Fibroblast of skin of scalp (primary cell): ENCODE data around the gene CALR3. TPM values are rescaled to one million over a fixed set of nuclear protein-coding genes. Genes with fewer than 3 reads are reported as not detected.
"Not testable (repeated sequence)": the region's sequence is repeated elsewhere in the genome, so short reads cannot be mapped to it uniquely, and the experiment has no call there.

Source experiments
- DNase-seq: peaks from one replicate; pipeline ENCODE4 v3.0.0-alpha.2; 2013
- polyA plus RNA-seq, 2 experiments: library from polyadenylated mRNA; unstranded; fragments of 120-200 nt; gene quantifications; one replicate each; pipeline ENCODE4 v1.2.1, GENCODE V29; 2013; ENCODE audit not compliant: insufficient read length in 2 of 2

The CALR3 gene, protein sequence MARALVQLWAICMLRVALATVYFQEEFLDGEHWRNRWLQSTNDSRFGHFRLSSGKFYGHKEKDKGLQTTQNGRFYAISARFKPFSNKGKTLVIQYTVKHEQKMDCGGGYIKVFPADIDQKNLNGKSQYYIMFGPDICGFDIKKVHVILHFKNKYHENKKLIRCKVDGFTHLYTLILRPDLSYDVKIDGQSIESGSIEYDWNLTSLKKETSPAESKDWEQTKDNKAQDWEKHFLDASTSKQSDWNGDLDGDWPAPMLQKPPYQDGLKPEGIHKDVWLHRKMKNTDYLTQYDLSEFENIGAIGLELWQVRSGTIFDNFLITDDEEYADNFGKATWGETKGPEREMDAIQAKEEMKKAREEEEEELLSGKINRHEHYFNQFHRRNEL
- polyA plus RNA-seq (2013, experiment 1 of 2; ENCODE audit: insufficient read length): not detected
- not detected for polyA plus RNA-seq (2013, experiment 2 of 2; ENCODE audit: insufficient read length)

DNA sequence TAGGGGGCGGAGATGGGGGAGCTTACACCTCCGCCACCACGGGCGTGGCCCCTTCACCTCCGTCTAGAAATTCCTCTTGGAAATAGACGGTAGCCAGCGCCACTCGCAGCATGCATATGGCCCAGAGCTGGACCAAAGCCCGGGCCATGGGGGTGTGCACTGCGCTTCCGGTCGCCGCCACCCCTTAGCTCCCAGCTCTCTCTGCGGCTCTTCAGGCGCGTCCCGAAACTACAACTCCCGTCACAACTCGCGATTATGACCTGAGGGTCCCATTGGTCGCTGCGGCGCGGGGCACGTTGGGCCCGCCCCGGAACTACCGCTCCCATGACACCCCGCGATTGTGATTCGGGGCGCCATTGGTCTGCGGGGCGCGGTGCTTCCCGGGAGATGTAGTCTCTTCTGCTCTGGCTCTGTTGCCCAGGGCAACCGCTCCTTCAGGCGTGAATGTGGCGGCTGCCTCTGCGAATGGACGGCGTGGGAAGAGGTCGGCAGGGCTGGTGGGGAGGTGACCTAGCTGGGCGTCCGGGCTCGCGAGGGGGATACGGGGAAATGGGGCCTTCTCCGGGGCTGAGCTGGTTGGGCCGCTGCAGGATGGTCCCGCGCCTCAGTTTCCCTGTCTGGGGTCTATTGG, at the start of gene CALR3, which contains the start of gene C19orf44:
CALR3 (minus strand) TSS at position 186 of the 631 bp plus-strand sequence; CDS start at position 148, 38 bp downstream.
C19orf44 (plus strand) TSS at position 413 of the 631 bp plus-strand sequence. CDS start 4,399 bp downstream, outside the sequence.
- peak; percentile 99 for DNase-seq

DNA sequence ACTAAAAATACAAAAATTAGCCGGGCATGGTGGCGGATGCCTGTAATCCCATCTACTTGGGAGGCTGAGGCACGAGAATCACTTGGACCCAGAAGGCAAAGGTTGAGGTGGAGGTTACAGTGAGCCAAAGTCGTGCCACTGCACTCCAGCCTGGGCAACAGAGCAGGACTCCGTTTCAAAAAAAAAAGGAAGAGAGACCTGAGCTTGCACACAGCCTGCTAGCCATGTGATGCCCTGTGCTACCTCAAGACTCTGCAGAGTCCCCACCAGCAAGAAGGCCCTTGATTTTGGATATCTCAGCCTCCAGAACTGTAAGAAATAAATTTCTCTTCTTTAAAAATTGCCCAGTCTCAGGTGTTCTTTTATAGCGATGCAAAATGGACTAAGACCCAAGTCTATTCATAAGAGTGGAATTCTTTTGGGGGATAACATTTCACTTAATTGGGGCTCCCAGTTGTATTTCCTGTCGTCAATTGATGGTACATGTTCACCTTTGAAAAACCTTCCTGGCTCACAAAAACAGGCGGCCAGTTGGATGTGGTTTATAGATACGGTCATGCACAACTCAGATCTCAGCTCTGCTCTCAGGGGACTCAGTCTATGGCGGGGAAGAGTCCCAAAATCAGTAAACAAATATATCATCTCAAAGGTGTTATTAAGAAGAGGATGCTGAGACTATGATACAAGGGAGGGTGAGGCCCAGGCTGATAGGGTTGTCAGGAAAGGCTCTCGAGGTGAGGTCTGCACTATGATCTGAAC, 48.7 kb upstream of the CALR3 start:
- DNase-seq: no peak

DNA sequence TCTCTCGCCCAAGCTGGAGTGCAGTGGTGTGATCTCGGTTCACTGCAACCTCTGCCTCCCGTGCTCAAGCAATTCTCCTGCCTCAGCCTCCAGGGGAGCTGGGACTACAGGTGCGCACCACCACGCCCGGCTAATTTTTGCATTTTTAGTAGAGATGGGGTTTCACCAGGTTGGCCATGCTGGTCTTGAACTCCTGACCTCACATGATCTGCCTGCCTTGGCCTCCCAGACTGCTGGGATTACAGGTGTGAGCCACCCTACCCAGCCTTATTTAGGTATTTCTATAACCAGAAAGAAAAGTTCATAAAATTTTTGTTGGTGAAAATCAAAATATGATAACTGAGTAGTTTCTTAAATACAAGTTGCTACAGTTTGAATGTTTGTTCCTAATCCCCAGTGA, 47.8 kb upstream of the CALR3 start:
- DNase-seq: not testable (repeated sequence)

DNA sequence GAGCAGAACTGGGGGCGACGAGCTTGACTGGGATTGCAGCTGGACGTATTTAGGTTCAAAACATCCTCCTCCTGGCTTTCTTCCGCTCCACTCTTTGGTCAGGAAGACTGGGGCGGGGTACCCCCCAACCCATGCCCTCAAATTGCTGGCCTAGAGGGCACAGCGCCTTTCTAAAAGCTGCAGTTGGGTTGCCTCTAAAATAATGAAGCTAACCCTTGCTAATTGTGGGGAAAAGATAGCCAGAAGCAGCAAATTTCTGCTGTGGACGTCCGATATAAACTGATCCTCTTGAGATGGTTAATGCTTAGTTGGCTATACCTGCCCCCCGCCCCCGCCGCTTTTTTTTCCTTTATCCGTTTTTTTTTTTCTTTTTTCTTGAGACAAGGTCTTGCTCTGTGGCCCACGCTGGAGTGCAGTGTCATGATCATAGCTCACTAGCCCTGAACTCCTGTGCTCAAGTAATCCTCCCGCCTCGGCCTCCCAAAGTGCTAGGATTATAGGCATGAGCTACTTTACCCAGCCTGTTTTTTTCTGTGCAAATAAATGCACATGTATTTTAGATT, 47.0 kb upstream of the CALR3 start:
- no peak for DNase-seq

DNA sequence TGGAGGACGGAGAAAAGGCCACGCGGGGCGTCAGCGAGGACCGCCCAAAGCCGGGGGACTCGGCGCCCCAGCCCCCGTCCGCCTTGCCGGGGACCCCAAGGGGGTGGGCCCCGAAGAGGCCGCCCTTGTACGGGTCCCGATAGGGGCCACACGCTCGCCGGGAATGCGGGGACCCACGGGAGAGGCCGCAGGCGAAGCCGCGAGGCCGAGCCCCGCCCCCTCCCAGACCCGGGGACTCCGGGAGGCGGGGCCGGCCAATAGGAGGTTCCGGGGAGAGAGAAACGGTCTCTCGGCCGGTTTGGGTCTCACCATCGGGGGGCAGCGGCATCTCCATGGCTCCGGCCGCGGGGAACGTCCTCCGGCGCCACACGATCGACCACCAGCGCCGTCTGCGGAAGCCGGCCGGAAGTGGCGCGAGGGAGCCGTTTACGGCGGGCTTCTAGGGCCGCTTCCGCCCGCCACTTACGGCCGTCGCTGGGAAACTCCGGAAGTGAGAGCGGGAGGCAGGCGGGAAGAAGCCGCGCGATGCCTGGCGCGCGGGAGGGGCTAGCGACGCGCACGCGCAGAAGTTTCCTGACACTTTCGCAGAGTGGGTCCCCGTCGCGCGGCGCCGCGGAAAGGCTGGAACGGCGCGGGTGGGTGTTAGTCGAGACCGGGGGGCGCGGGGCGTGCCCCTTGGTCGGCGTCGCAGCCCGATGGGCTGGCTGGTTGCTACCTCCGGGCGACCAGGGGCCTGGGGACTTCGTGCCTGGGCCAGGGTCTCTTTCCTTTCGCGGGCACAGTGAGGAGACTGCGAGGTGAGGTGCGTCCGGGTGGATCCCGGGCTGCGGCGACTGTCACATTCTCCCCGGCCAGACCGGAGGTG, 46.3 kb upstream of the CALR3 start, which contains the start of gene CHERP:
CHERP (minus strand) TSS at position 393 of the 865 bp plus-strand sequence; CDS start at position 334, 59 bp downstream.
- peak; percentile 95 for DNase-seq

DNA sequence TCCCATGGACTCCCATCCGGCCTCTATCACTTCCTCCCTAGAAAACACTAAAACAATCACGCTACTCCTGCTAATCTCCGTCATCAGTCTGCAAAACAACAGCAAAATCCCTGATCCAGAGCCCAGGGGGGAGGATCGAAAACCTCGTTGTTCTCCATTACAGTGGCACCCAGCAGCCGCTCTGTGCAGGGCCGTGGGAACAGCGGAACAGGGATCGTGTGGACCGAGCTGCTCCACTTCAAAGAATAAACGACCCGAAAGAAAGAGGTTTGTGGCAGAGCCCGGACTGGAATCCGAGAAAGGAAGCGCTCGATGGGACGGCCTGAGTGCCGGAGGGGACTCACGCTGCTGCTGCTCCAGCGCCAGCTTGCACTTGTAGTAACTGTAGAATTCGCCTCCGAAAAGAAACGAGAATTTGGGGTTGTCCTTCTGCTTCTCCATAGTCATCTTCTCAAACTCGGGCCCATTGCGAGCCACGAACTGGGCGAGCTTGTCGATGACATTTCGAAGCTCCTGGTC, 45.6 kb upstream of the CALR3 start:
- no peak for DNase-seq

DNA sequence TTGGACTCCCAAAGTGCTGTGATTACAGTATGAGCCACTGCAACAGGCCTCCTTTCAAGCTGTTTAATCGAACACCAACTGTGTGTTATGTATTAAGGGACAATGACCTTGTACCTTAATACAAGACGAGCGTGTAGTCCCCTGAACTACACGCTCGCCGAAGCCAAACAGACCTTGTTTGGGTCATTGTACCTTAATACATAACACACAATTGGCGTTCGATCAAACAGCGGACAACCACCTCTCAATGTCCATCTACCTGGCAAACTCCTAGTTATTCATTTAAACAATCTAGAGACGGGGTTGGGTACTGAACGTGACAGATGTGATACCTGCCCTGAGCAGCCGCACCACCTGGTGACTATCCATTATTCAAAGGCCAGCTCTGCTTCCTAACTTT, 45.0 kb upstream of the CALR3 start:
- DNase-seq: no peak

DNA sequence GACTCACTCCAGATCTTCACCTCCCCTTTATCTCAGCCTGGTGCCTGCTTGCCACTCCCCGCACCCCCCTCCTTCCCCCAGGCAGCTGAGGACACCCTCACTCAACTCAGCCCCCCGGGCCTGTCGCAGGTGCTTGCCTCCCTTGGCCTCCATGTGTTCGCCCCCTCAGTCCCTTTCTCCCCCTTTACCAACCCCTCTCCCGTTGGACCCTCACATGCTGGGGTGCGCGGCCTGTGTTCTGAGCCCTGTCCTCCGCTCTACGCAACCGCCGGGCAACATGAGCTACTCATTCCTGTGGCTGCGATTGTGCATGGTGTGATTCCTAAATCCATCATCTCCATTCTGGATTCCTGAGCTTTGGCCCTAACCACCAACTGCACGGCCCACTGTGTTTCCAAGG, 41.1 kb upstream of the CALR3 start:
- DNase-seq: no peak

DNA sequence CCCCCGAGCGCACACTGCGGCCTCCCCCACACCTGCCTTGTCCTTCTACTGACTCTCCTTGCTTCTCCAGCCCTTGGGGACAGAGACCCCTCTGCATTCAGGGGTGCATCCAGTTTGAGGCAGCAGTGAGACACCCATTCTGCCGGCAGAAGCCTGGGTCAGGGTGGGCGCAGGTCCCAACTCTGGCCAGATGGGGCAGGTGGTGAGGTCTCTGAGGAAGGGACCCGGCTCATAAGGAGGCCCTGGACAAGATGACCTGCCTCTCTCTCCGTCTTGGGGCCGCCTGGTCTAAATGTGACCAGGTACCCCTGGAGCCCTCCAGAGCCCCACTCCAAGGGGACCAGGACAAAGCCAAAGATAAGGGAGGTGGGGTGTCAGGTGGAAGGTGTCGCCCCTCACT, 40.2 kb upstream of the CALR3 start:
- DNase-seq: no peak

DNA sequence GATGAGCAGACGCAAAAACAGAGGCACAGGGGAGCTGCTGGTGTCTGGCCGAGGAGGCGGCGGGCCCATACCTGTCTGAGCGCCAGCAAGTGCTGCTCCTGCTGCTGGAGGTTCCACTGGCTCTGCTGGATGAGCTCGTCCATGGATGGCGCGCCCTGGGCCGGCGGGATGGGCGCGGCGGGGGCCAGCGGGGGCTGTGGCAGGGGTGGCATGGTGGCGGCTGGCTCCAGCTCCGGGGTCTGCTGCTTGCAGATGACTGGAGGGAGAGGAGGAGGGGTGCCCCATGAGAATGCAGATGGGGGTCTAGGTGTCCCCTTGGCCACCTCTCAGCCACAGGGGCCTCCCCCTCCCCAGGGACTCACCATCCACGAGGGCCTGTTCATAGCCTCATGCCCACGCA, 39.4 kb upstream of the CALR3 start:
- no peak for DNase-seq

DNA sequence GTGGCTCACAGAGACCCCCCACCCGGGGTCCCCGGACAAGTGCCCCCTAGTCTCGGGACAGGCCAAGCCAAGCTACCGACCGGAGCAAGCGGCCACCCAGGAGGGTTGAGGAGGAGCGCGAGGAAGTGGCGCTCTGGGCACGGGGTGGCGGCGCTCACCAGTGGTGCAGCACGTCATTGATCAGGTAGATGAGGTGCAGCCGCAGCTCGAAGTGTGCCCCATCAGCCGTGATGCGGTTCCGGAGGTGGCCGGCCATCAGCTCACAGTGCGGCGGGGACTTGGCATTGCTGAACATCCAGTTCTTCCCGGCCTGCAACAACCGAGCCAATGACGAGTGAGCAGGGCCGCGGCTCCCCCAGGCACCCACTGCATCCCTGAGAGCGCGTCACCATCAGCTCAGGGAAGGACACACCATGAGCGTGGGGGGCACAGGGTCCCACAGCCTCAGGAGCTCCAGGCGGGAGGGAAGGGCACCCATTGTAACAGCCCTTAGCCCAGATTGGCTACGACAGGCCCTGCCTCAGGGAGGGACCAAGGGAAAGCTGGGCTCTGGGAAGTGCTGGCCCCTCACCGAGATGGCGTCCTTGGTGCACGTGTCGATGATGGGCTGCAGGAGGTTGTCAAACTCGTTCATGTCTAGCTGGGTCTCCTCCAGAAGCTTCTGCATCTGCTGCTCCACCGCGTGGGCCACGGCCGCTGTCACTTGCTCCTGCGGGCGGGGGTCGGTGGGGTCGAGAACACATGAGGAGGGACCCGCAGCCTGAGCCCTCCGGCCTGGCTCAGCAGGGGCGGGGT, 36.7 kb upstream of the CALR3 start:
- DNase-seq: no peak

DNA sequence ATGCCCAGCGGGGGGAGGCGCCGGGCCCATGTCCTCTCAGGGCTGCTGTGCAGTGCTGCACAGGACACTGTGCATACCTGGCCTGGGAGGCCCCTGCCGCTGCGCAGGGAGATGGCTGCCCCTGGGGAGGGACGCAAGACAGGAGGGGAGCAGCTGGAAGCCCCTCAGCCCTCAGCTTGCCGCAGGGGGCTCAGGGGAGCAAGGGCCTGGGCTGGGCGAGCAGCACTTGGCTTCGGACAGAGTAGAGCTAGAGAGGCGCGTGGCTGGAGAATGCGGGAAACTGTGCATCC, 35.4 kb upstream of the CALR3 start:
- no peak for DNase-seq

DNA sequence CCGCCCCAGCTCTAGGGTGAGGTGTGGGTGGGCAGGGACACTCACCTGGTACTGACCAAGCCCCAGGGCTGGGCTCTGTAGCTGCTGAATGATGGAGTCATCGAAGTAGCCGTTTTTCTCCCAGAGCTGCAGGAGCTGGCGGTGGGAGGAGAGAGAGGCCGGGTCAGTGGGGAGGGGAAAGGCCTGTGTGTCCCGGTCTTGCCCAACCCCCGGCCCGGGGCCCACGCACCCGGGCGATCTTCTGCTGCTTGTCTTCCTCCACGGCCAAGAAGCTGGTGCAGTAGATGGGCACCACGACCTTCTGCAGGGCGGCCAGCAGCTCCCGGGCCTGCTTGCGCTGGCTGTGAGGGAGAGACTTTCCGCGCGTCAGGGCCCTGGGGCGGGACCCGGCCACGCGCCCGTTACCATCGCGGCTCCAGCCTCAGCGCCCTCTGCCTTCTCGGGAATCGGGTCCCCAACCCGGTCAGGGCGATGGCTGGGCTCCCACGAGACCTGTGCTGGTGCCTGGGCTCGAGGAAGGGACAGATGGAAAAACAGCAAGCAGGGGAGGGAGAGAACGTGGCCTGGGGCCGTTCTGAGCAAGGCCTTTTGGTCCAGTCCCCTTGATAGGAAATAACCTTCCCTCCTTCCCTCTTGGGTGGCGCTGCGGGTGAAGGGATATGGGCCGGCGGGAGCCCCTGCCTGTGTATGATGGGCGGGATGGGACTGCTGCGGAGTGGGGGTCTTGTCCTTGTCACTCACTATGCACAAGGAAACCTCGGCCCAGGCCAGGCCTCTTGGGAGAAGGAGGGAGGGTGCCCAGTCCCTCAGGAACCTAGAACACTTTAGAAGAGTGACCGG, 34.8 kb upstream of the CALR3 start:
- DNase-seq: no peak

DNA sequence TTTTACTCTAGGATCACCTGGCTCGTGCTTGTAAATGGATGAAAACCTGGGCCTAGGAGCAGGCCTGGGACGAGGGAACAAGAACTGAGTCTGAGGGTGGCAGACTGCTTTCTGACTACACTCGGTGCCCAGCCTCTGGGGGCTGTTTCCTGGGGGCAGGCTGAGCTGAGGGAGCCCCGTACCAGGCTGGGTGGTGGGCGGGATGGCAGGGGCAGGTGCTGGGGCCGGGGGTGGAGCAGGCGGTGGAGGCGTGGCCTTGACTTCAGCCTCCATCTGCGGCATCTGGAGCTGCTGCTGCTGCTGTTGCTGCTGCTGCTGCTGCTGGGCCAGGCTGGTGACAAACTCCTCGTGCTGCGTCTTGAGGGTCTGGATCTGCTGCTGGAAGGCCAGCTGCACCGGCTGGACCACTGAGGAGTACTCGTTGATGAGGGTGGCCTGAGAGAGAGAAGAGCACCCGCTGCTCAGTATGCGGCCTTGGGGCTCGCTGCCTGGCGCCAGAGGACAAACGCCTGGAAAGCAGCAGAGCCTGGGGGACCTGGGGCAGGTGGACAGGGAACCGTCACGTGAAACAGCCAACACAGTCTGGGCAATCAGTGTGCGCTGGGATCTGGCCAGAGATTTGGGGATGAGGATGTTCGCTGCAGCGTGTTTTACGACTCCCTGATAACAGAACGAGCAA, 33.6 kb upstream of the CALR3 start:
- no peak for DNase-seq

DNA sequence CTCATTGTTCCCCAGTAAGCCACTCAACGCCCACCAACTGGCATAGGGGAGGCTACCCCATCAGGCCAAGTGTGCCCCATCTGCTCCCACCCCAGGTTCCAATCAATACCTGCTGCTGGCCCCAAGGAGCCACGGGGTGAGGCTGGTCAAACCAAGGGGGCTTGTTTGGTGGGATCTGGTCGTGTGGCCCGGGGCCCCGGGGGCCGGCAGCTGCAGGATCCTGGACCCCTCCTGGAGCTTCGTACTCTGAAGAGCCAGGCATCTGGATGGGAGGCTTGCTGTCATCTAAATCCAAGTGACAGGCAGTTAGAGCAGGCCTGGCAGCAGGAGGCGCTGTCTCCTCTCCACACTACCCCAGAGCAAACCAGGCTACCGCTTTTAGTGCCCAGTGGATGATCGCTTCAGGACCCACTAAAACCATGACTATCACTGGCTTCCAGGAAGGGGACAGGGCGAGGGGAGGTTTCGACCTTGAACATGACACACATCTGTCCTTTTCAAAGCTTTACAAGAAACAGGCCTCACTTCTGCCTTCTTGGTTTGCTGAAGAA, 32.1 kb upstream of the CALR3 start:
- DNase-seq: no peak

DNA sequence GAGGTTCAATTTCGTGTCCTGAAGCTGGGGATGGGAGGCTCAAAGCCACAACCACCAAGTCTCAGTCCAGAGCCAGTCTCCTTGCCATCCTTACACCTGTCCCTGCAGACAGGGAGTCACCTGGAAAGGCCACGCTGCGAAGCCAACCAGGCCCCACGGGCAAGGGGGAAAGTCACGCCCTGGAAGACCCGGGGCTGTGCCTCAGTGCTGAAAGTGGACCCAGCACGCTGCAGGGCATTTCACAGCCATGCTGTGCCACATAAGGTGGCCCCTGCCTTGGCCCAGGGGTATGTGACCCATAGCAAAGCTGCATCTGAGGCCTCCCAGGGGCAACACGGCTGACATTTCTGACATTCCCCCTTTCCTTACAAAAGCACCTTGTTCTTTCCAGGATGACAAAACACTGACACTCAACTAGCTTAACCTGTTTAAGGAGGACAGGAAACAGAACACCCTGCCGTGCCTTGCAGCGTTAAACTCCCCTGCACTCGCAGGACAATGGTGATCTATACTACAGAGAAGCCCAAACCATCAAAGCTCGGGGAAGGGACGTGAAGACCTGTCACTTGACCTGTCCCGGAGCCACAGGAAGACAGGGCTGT, 31.5 kb upstream of the CALR3 start:
- no peak for DNase-seq

DNA sequence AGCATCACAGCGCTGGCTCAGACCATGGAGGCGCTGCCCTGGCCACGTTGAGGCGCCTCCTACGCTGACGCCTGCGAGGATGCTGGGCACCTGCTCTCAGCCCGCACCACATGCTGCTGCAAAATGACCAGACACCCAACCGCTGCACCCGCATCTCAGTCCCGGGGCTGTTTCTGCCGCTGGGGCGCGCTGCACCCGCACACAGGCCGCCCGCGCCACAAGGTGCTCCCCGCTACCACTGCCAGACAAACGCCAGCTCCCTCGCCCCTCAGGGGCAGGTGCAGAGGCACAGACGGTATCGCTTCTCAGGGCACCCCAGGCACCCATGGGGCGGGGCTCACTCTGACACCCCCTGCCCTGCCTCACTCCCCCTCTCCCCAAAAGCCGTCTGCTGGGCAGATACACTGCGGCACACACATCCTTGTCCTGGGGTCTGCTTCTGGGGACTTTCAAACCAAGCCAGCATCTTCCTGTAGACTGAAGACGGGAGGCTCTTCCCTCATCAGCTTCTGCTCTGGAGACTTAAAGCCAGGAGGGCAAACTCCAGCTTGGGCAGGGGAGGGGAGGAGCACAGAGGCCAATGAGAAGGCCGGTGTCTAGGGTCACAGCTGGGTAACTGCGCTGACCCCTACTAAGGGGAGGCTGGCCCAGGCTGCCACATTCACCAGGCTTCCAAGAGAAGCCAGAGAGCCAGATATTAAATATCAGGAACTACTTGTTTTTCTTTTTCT, 29.9 kb upstream of the CALR3 start:
- DNase-seq: no peak
